Mucosa of descending colon (tissue), 3 donors: ENCODE measurements around the gene SLC39A2. TPM values are rescaled to one million over a fixed set of nuclear protein-coding genes. Genes with fewer than 3 reads are reported as not detected.

Source experiments
- ATAC-seq: fragments of 200-7000 bp; cut with Tn5 transposase; one replicate; pipeline ENCODE4 v1.9.1; 2020; ENCODE audit warnings: mild to moderate bottlenecking, moderate library complexity
- DNase-seq, 3 donors: peaks; one replicate each; pipeline ENCODE4 v3.0.0-alpha.2; 2020
- H3K36me3 ChIP-seq: fragments of 200-600 bp; one replicate; pipeline ENCODE4 v1.8.0; 2021; ENCODE audit warnings: low read depth, mild to moderate bottlenecking
- H3K4me1 ChIP-seq: fragments of 200-600 bp; one replicate; pipeline ENCODE4 v1.8.0; 2021; ENCODE audit warnings: low read depth, mild to moderate bottlenecking
- H3K4me3 ChIP-seq: fragments of 200-600 bp; one replicate; pipeline ENCODE4 v1.8.0; 2021; ENCODE audit warnings: mild to moderate bottlenecking
- H3K9me3 ChIP-seq: fragments of 200-600 bp; one replicate; pipeline ENCODE4 v1.8.0; 2021; ENCODE audit warnings: mild to moderate bottlenecking
- intact Hi-C, 2 donors: fragments of 100-400 bp; cut with DNase I in 1 of 2; cut with micrococcal nuclease in 1 of 2; formaldehyde crosslinking; loops; one replicate each; pipeline versions ENCODE4 v1.11.0 to v1.11.1; 2022; cut with DNase I, micrococcal nuclease
- total RNA-seq, 3 donors: library from RNA; stranded (reverse); fragmentation: NEBNext Ultra II Directional in 2 of 3; extraction: Animal tissue kit (Norgen Biotek cat#: 25700) in 2 of 3; gene quantifications; one replicate each; pipeline versions ENCODE4 v1.2.1 to v1.2.4, GENCODE V29; 2021 to 2023
- TF ChIP-seq, protein P1 (sequence below): fragments of 200-600 bp; IDR thresholded peaks from one replicate; pipeline ENCODE4 v1.8.0; 2022; ENCODE audit warnings: antibody characterized with exemption, mild to moderate bottlenecking
- donor health status: DM: no; HTN: no; CAD: no; lungs with moderate emphysema.
- donor health status: DM: no; HTN: no; CAD: no.
- donor health status: DM: no; HTN: yes; CAD: no.

Gene SLC39A2
- total RNA-seq, 3 donors from 2014 or later, result 0.28 to 4.9 (median 2.0) TPM

DNA sequence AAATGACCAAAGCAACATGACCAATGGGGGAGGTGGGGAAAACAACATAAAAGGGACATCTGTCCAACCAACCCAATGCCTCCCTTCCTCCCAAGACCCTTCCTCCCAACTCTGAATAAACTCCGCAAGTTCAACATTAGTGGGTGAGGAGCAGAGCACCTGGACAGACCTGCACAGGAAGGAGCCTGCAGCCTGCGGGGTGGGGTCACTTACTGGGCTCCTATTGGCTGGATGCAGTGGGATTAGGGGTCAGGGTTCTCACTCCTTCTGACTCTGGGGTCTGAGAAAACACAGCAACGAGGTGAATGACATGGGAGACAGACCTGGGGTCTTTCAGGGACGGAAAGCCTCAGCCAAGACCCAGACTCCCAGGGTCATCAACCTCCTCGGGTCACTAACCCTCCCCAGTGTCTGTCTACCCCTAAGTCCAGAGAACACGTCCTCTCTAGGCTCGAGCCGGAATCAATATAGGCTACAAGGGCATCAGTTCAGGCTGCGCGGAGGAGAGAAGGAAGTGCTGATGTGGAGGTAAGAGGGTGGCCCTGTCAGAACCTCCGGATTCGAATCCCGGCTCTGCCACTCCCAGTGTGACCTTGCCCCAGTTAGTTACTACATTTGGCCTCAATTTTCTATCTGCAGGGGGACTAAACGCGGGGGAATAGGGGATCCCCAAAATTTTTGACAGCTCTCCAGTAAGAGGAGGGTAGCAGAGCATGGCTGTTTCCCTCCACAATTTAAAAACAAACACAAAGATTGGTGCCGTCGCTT, 24.9 kb downstream of the SLC39A2 start:
- Histone ChIP-seq H3K36me3 (no peaks in the 10 kb centered on the region), H3K9me3 (no peaks in the 10 kb centered on the region), H3K4me1 (peaks cover 12% of the 10 kb centered on the region), H3K4me3 (peak overlapping the region; percentile 39)
- TF ChIP-seq, protein P1, sequence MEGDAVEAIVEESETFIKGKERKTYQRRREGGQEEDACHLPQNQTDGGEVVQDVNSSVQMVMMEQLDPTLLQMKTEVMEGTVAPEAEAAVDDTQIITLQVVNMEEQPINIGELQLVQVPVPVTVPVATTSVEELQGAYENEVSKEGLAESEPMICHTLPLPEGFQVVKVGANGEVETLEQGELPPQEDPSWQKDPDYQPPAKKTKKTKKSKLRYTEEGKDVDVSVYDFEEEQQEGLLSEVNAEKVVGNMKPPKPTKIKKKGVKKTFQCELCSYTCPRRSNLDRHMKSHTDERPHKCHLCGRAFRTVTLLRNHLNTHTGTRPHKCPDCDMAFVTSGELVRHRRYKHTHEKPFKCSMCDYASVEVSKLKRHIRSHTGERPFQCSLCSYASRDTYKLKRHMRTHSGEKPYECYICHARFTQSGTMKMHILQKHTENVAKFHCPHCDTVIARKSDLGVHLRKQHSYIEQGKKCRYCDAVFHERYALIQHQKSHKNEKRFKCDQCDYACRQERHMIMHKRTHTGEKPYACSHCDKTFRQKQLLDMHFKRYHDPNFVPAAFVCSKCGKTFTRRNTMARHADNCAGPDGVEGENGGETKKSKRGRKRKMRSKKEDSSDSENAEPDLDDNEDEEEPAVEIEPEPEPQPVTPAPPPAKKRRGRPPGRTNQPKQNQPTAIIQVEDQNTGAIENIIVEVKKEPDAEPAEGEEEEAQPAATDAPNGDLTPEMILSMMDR, result no peak
- intact Hi-C loops, result no loop called here
- ATAC-seq (peak; percentile 69), DNase-seq (peak in 2 of 3 donors; percentile 53 to 57)

DNA sequence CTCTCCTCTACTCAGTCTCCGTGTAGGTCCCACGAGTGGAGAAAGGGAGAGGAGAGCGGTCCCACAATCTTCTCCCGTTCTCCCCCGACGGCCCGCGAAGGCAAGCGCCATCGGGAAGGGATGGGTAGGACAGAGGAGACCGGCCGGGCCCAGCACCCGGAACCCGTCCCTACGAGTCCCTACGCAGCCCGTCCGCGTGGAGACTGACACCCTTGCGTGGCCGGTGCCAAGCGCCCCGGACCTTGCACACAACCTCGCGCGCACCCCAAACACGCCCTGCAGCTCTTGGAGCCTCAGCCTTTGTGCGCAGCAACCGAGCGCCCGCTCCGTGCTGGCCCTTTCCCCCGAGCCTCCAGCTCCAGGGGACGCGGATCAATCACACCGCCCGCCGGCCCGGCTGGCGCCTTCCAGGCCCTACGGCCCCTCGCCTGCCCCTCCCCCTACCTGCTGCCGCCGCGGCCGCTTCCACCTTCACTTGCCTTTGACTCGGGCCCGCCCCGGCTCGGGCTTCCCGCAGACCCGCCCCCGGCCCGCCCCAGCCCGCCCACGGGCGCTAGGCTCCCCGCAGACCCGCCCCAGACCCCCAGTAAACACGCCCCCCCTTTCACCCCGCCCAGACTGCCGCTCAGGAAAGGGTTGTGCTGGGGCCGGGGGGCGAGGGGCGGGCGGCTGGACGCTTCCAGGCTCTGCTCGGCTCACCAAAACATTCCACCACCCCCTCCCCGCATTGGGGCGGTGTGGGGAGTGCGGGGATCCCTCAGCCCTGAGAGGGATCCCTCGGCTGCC, 25.7 kb downstream of the SLC39A2 start, which contains the start of gene NDRG2:
TSS of gene NDRG2 (minus strand) at position 477 of the 786 bp plus-strand sequence. CDS start 1,746 bp downstream, outside the sequence.
- no peaks in the 10 kb centered on the region for H3K9me3 ChIP-seq
- H3K4me3 ChIP-seq, result peak within 1 kb of the TSS; percentile 39
- H3K4me1 ChIP-seq, result peaks cover 12% of the 10 kb centered on the region
- no peaks in the 10 kb centered on the region for H3K36me3 ChIP-seq
- DNase-seq (peak; percentile 90 to 92 (median 92)), ATAC-seq (peak; percentile 93)
- TF ChIP-seq, protein P1, result no peak
- intact Hi-C loops, result no loop called here

DNA sequence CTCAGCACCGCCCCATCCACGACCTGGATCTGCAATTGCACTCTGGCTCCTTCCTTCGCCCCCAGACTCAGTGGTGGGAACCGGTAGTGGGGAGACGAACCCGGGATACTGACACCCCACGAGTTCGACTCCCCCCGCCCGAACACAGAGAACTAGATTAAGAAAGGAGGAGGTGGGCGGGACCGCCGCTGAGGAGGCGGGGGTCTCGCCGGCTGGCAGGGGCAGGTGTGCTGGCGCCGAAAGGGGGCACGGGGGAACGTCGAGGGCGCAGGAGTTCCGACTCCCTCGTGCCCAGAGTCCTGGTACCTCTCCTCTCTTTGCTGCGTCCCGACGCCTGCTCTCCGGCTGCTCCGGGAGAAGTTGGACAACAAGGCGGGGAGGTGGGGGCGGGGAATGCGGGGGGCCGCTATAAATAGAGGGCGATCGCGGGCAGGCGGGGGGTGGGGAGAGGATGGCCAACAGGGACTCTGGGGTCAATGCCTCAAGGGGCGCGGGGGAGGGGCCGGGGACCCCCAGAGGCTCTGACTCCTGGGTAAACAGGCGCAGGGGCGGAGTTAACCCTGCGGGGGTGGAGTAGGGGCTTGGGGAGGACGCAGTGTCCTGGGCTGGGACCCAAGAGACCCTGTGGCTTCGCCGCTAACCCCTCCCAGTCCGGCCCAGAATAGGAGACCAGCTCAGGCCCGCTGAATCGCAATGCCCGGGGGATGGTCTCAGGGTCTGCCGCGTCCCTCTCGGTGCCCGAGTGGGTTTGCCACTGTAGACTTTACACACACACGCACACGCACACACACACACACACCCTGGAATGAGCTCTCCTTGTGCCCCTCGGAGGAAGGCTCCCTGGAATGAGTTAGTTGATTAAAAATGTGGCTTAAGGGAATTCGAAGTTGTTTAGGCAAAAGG, 26.5 kb downstream of the SLC39A2 start:
- no peaks in the 10 kb centered on the region for H3K36me3 ChIP-seq
- H3K4me3 ChIP-seq, result peak overlapping the region; percentile 39
- no peaks in the 10 kb centered on the region for H3K9me3 ChIP-seq
- ATAC-seq, result peak; percentile 36
- TF ChIP-seq, protein P1, result no peak
- H3K4me1 ChIP-seq, result peaks cover 12% of the 10 kb centered on the region
- intact Hi-C loops, result no loop called here
- DNase-seq, result peak; percentile 58 to 76 (median 76)

DNA sequence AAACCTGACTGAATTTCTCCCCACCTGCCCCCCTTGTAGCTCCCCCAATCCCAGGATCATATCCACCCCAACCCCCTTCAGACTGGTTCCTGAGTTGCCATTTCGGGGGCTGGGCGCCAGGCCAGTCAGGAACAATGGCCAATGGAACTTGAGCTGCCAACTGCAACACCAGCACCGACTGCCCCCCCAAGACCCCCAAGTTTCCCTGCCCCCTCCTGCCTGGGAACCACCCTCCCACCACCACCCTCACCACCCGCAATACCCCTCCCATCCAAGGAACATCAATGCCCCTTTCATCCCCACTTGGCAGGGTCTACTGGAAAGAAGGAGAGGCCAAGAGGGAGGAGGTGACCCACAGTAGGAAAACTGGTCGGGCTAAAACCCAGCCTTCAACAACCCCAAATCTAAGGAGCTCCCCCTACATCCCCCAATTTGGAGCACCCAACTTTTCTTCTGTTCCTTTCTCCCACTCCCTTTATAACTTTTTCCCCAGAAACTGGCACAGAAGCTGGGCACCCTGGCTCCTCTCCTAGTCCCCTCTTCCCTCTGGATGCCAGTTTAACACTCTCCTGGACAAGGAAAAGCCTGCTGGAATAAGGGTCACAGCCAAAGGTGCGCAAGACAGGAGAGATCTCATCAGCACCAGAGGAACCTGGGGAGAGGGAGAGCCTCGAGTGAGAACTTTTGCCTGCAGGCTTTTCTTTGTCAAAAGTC, 27.3 kb downstream of the SLC39A2 start:
- Histone ChIP-seq H3K4me3 (no peak overlapping the region), H3K4me1 (peaks cover 12% of the 10 kb centered on the region), H3K9me3 (no peaks in the 10 kb centered on the region), H3K36me3 (no peaks in the 10 kb centered on the region)
- TF ChIP-seq, protein P1, result no peak
- intact Hi-C loops, result no loop called here
- DNase-seq (no peak), ATAC-seq (no peak)

DNA sequence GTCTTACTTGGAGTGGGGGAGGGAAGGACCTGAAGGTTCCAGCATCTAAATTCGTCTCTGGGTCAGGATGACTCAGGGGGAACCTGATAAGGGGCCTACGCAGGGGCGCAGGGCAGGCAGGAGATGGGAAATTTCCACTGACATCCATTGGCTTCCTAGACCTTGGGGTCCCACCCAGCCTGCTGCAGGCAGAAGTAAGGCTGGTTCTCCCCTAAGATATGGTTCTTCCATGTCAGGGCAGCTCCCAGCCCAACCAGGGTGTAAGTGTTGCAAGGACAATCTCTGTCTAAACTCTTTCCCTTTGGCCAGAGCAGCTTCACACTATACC, 27.9 kb downstream of the SLC39A2 start:
- Histone ChIP-seq H3K4me1 (peaks cover 12% of the 10 kb centered on the region), H3K9me3 (no peaks in the 10 kb centered on the region), H3K4me3 (no peak overlapping the region), H3K36me3 (no peaks in the 10 kb centered on the region)
- ATAC-seq (no peak), DNase-seq (no peak)
- intact Hi-C loops, result no loop called here
- TF ChIP-seq, protein P1, result no peak
